Small intestine (tissue), 7 donors: Measurements from ENCODE around the gene SGCG. TPM values are rescaled to one million over a fixed set of nuclear protein-coding genes. Genes with fewer than 3 reads are reported as not detected.

Source experiments
- DNase-seq, 2 donors: peaks; one replicate each; pipeline versions ENCODE4 v3.0.0 to v3.0.0-alpha.2; 2013
- FAIRE-seq: peaks from 2 replicates; lab custom pipeline; 2012; peaks lifted over from hg19 to GRCh38; lab: Jason Lieb, UNC
- H3K27ac ChIP-seq, 3 donors: one replicate each; pipeline ENCODE4 v1.5.1; 2013; ENCODE audit warnings: low read length in 2 of 3, mild to moderate bottlenecking in 2 of 3, control low read depth in 1 of 3, inconsistent platforms in 1 of 3, low read depth in 1 of 3, moderate library complexity in 1 of 3
- H3K27me3 ChIP-seq, 3 donors: one replicate each; pipeline ENCODE4 v1.6.1; 2013; ENCODE audit warnings: low read length in 3 of 3, inconsistent platforms in 1 of 3; ENCODE audit not compliant: control insufficient read depth in 3 of 3, insufficient read depth in 3 of 3
- H3K36me3 ChIP-seq, 3 donors: one replicate each; pipeline ENCODE4 v1.6.1; 2013; ENCODE audit warnings: low read length in 3 of 3, inconsistent platforms in 1 of 3, low read depth in 1 of 3, mild to moderate bottlenecking in 1 of 3, moderate library complexity in 1 of 3; ENCODE audit not compliant: control insufficient read depth in 3 of 3, insufficient read depth in 2 of 3
- H3K4me1 ChIP-seq, 3 donors: one replicate each; pipeline ENCODE4 v1.6.1; 2013; ENCODE audit warnings: low read length in 2 of 3, inconsistent platforms in 1 of 3, low read depth in 1 of 3, mild to moderate bottlenecking in 1 of 3, moderate library complexity in 1 of 3; ENCODE audit not compliant: control insufficient read depth in 3 of 3, insufficient read depth in 2 of 3
- H3K4me3 ChIP-seq, 3 donors: one replicate each; pipeline ENCODE4 v1.5.1; 2013; ENCODE audit warnings: low read length in 3 of 3, control low read depth in 1 of 3, inconsistent platforms in 1 of 3, low read depth in 1 of 3, mild to moderate bottlenecking in 1 of 3, moderate library complexity in 1 of 3
- H3K9me3 ChIP-seq, 2 donors: one replicate each; pipeline ENCODE4 v1.6.1; 2013; ENCODE audit warnings: low read depth in 1 of 2, low read length in 1 of 2; ENCODE audit not compliant: control insufficient read depth in 2 of 2, insufficient read depth in 1 of 2
- WGBS, 3 donors: extraction: QIAGEN DNeasy Blood & Tissue Kit; methylation state at CpG; one replicate each; pipeline ENCODE4 v1.1.7; 2013; 5-methylcytosine and 5-hydroxymethylcytosine counted together
- polyA plus RNA-seq, 4 donors: library from polyadenylated mRNA; stranded (reverse) in 3 of 4; unstranded in 1 of 4; fragments of 200-250 nt in 3 of 4; fragments of 120-200 nt in 1 of 4; gene quantifications; one replicate each; pipeline versions ENCODE4 v1.2.1 to v1.2.3, GENCODE V29; 2013
- donor health status: healthy with polysubstance abuse.
- donor health status: control.
- donor health status: control.
- donor health status: Bipolar disorder and iron deficiency.
- donor health status: healthy.

SGCG gene
- polyA plus RNA-seq, 4 donors = 0.35 to 0.43 TPM; not detected in 2

GRCh38 chr13:23349161-23349897 lies 168.6 kb downstream of the SGCG start:
- Histone ChIP-seq H3K4me1 (no peaks in the 10 kb centered on the region), H3K27ac (no peak overlapping the region), H3K9me3 (no peaks in the 10 kb centered on the region), H3K27me3 (no peaks in the 10 kb centered on the region), H3K4me3 (no peak overlapping the region), H3K36me3 (peaks cover 0 to 2% (median 0%) of the 10 kb centered on the region in 3 donors)
- FAIRE-seq = no peak
- WGBS, 3 donors = 96 to 97% (median 96%) methylated on average over 4 of the region's 4 CpGs
- no peak for DNase-seq

GRCh38 chr13:23350009-23350408 lies 169.2 kb downstream of the SGCG start:
- no peaks in the 10 kb centered on the region for H3K9me3 ChIP-seq
- no peak overlapping the region for H3K4me3 ChIP-seq
- peak in 1 of 2 donors; percentile 51 for DNase-seq
- H3K36me3 ChIP-seq = peaks cover 0 to 5% (median 0%) of the 10 kb centered on the region in 3 donors
- FAIRE-seq = no peak
- no peak overlapping the region for H3K27ac ChIP-seq
- no peaks in the 10 kb centered on the region for H3K4me1 ChIP-seq
- 70 to 75% (median 74%) methylated on average over 3 of the region's 3 CpGs for WGBS, 3 donors
- no peaks in the 10 kb centered on the region for H3K27me3 ChIP-seq

- Histone ChIP-seq H3K9me3 (no peaks in the 10 kb centered on the region), H3K4me1 (no peaks in the 10 kb centered on the region), H3K27ac (no peak overlapping the region), H3K27me3 (no peaks in the 10 kb centered on the region), H3K4me3 (no peak overlapping the region), H3K36me3 (peaks cover 0 to 9% (median 3%) of the 10 kb centered on the region in 3 donors)
- FAIRE-seq = no peak
- WGBS, 3 donors = 64 to 75% (median 68%) methylated on average over 4 of the region's 4 CpGs
- DNase-seq = no peak
Measured at GRCh38 chr13:23352161-23352560, 171.4 kb downstream of the SGCG start.

GRCh38 chr13:23354520-23354919 lies 173.7 kb downstream of the SGCG start:
- WGBS, 3 donors = 44 to 86% (median 56%) methylated on average over 5 of the region's 5 CpGs
- Histone ChIP-seq H3K27ac (no peak overlapping the region), H3K4me3 (no peak overlapping the region), H3K36me3 (peaks cover 0 to 9% (median 3%) of the 10 kb centered on the region in 3 donors), H3K9me3 (no peaks in the 10 kb centered on the region), H3K27me3 (no peaks in the 10 kb centered on the region), H3K4me1 (no peaks in the 10 kb centered on the region)
- DNase-seq (no peak), FAIRE-seq (no peak)

GRCh38 chr13:23356368-23356767 lies 175.6 kb downstream of the SGCG start:
- 87 to 93% (median 91%) methylated on average over 2 of the region's 2 CpGs for WGBS, 3 donors
- DNase-seq (no peak), FAIRE-seq (no peak)
- H3K36me3 ChIP-seq = peaks cover 0 to 11% (median 3%) of the 10 kb centered on the region in 3 donors
- H3K9me3 ChIP-seq = no peaks in the 10 kb centered on the region
- no peaks in the 10 kb centered on the region for H3K27me3 ChIP-seq
- no peak overlapping the region for H3K27ac ChIP-seq
- no peak overlapping the region for H3K4me3 ChIP-seq
- H3K4me1 ChIP-seq = no peaks in the 10 kb centered on the region

DNA sequence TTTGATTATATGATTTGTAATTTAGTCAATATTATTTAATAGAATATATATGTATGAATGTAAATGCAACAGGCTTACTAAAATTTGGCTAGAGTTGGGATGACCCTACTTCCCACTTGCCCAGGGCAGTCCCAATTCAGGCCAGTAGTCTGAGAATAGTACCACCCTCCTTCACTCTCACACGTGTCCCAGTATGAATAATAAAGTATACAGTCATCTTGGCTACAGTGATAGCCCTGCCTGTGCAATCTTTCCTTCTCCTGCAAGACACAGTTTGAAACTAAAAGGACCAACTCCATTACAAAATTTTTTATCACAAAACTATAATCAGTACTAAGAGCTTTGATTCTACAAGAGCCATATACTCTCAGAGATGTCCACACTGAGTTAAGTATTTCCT lies 176.6 kb downstream of the SGCG start:
- 73 to 87% (median 75%) methylated on average over 1 of the region's 1 CpG for WGBS, 3 donors
- H3K27ac ChIP-seq = no peak overlapping the region
- H3K4me3 ChIP-seq = no peak overlapping the region
- FAIRE-seq = no peak
- H3K36me3 ChIP-seq = peaks cover 0 to 11% (median 3%) of the 10 kb centered on the region in 3 donors
- DNase-seq = no peak
- no peaks in the 10 kb centered on the region for H3K9me3 ChIP-seq
- no peaks in the 10 kb centered on the region for H3K4me1 ChIP-seq
- H3K27me3 ChIP-seq = no peaks in the 10 kb centered on the region

DNA sequence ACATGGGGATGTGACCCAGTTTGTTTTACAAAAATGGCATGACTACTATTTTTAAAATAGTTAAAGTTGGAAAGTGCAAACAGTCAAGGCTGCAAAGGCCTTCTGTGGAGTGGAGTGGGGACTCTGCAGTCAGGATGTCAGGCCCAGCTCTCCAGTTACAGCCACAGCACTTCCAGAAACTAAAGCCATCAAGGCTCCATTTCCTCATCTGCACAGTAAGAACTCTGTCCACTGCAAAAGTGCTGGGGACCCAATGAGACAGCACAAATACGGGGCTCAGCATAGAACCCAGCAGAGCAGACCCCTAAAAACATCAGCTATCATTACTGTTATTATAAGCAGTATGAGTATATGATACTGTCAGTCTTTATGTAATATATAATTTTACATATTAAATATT lies 179.1 kb downstream of the SGCG start:
- peaks cover 0 to 8% (median 6%) of the 10 kb centered on the region in 3 donors for H3K36me3 ChIP-seq
- no peaks in the 10 kb centered on the region for H3K4me1 ChIP-seq
- H3K27me3 ChIP-seq = no peaks in the 10 kb centered on the region
- FAIRE-seq (no peak), DNase-seq (no peak)
- WGBS, 3 donors = 90 to 94% (median 91%) methylated on average over 1 of the region's 1 CpG
- no peak overlapping the region for H3K4me3 ChIP-seq
- H3K27ac ChIP-seq = no peak overlapping the region
- H3K9me3 ChIP-seq = no peaks in the 10 kb centered on the region

GRCh38 chr13:23365652-23366051 lies 184.9 kb downstream of the SGCG start:
- 93 to 94% (median 94%) methylated on average over 3 of the region's 3 CpGs for WGBS, 3 donors
- DNase-seq (no peak), FAIRE-seq (no peak)

More at GRCh38 chr13:23365652-23366051, 184.9 kb downstream of the SGCG start:
- Histone ChIP-seq H3K4me3 (no peak overlapping the region), H3K27ac (no peak overlapping the region), H3K9me3 (no peaks in the 10 kb centered on the region), H3K27me3 (no peaks in the 10 kb centered on the region), H3K36me3 (peaks cover 0 to 5% (median 5%) of the 10 kb centered on the region in 3 donors), H3K4me1 (no peaks in the 10 kb centered on the region)
